ENCODE data around the gene DNAJB14. TPM values are rescaled to one million over a fixed set of nuclear protein-coding genes. Genes with fewer than 3 reads are reported as not detected.

DNAJB14 gene
- total and polyA plus RNA-seq, 2 donors (not counting 3 experiments of a cell fraction or from before 2014, with no cell fraction given) = 9.2 to 56.7 TPM

GRCh38 chr4:99971453-99972111, 25.2 kb upstream of the DNAJB14 start:
- Histone ChIP-seq H3K9ac (replicated peaks; ENCODE audit: extremely low read depth, insufficient read depth, low read length) (no peak overlapping the region), H3K9me3 (replicated peaks; ENCODE audit: control insufficient read depth, insufficient read depth, low read length) (no peaks in the 10 kb centered on the region), H4K20me1 (replicated peaks; ENCODE audit: control insufficient read depth, extremely low read depth, insufficient read depth, low read length) (no peaks in the 10 kb centered on the region), H3K9me1 (replicated peaks; ENCODE audit: control insufficient read depth, extremely low read depth, insufficient read depth, low read length) (no peaks in the 10 kb centered on the region), H2AFZ (ENCODE audit: low read depth, low read length) (no peak overlapping the region), H3K27ac (ENCODE audit: insufficient read depth, low read depth, low read length) (no peak overlapping the region), H3K36me3 (ENCODE audit: control insufficient read depth in 2 of 2, extremely low read depth in 1 of 2, insufficient read depth in 2 of 2, low read length in 2 of 2) (no peaks in the 10 kb centered on the region), H3K4me2 (ENCODE audit: insufficient read depth, low read length) (no peak overlapping the region), H3K4me1 (ENCODE audit: control insufficient read depth, extremely low read depth, insufficient read depth, low read length) (no peaks in the 10 kb centered on the region), H3K79me2 (ENCODE audit: control insufficient read depth, insufficient read depth, low read length) (no peaks in the 10 kb centered on the region), H3K27me3 (ENCODE audit: control insufficient read depth in 2 of 2, insufficient read depth in 2 of 2, low read length in 2 of 2) (no peaks in the 10 kb centered on the region), H3K4me3 (replicated peaks in 1 of 3; ENCODE audit: insufficient read depth in 1 of 3, low read depth in 1 of 3, low read length in 3 of 3) (no peak overlapping the region)
- DNase-seq (ENCODE audit: low read depth, low spot score) = no peak
- intact Hi-C loops (cut with micrococcal nuclease) (no loop called here), dilution Hi-C loops (cut with MboI; ENCODE audit: extremely low pct_ligation_motif_present, low sequenced_read_pairs) (no loop called here)
- no TSS peak for BruUV-seq (replicated peaks)
- ChIA-PET POLR2A (no interaction called here), CTCF (no interaction called here)
- TF ChIP-seq POLR2AphosphoS5 (IDR thresholded peaks at IDR 0.05; ENCODE audit: insufficient read depth, low read depth, low read length) (no peak), MAX (IDR thresholded peaks at IDR 0.05; ENCODE audit: insufficient read depth, insufficient read length) (no peak), FOS (IDR thresholded peaks at IDR 0.05; ENCODE audit: borderline replicate concordance, insufficient read depth, low read length) (no peak), EZH2 (IDR thresholded peaks at IDR 0.05; ENCODE audit: borderline replicate concordance, low read depth, low read length, severe bottlenecking) (no peak), GATA2 (IDR thresholded peaks at IDR 0.05; ENCODE audit: insufficient read depth, insufficient read length, low read depth, low read length) (no peak), MYC (IDR thresholded peaks at IDR 0.05; ENCODE audit: low read depth, low read length) (no peak), CTCF (IDR thresholded peaks at IDR 0.05; ENCODE audit: extremely low read depth in 1 of 2, insufficient read depth in 1 of 2, low read depth in 1 of 2, low read length in 2 of 2) (no peak), POLR2A (IDR thresholded peaks at IDR 0.05; ENCODE audit: low read depth, low read length) (no peak), JUN (IDR thresholded peaks at IDR 0.05; ENCODE audit: borderline replicate concordance, insufficient read depth, insufficient read length, low read depth) (no peak)
- FAIRE-seq = no peak

Data from endothelial cell of umbilical vein (primary cell).